Suppressor macrophage treated with lipopolysaccharide for 4 hours (primary cell): ENCODE measurements around the gene PTPRD.

Source experiments
- DNase-seq: peaks from one replicate; pipeline ENCODE4 v3.0.0-alpha.2; 2020

Gene PTPRD

GRCh38 chr9:8447601-8448000 is 2165.2 kb downstream of the PTPRD start:
- no peak for DNase-seq

GRCh38 chr9:8437876-8438275 is 2174.9 kb downstream of the PTPRD start:
- no peak for DNase-seq

- DNase-seq: no peak
These were observed 2175.5 kb downstream of the PTPRD start for GRCh38 chr9:8437259-8437658.

GRCh38 chr9:8436786-8437185 is 2176.0 kb downstream of the PTPRD start:
- no peak for DNase-seq

GRCh38 chr9:8434621-8435020 is 2178.2 kb downstream of the PTPRD start:
- no peak for DNase-seq

- DNase-seq: no peak
These were observed 2180.6 kb downstream of the PTPRD start for GRCh38 chr9:8432224-8432623.

GRCh38 chr9:8431505-8431904 is 2181.3 kb downstream of the PTPRD start:
- no peak for DNase-seq

- no peak for DNase-seq
These were observed 2181.9 kb downstream of the PTPRD start for GRCh38 chr9:8430945-8431344.

GRCh38 chr9:8429768-8430167 is 2183.0 kb downstream of the PTPRD start:
- no peak for DNase-seq

GRCh38 chr9:8429157-8429556 is 2183.6 kb downstream of the PTPRD start:
- no peak for DNase-seq

GRCh38 chr9:8428389-8428788 is 2184.4 kb downstream of the PTPRD start:
- no peak for DNase-seq

GRCh38 chr9:8424786-8425410 is 2187.9 kb downstream of the PTPRD start:
- no peak for DNase-seq

- DNase-seq: no peak
These were observed 2192.4 kb downstream of the PTPRD start for GRCh38 chr9:8420416-8420815.

GRCh38 chr9:8419596-8420275 is 2193.1 kb downstream of the PTPRD start:
- DNase-seq: no peak

GRCh38 chr9:8417341-8417740 is 2195.5 kb downstream of the PTPRD start:
- DNase-seq: no peak

- no peak for DNase-seq
These were observed 2200.5 kb downstream of the PTPRD start for GRCh38 chr9:8412327-8412726.

- no peak for DNase-seq
These were observed 2204.1 kb downstream of the PTPRD start for GRCh38 chr9:8408575-8409190.

- DNase-seq: no peak
These were observed 2210.7 kb downstream of the PTPRD start for GRCh38 chr9:8401961-8402705.

GRCh38 chr9:8400378-8400777 is 2212.4 kb downstream of the PTPRD start:
- no peak for DNase-seq

GRCh38 chr9:8395022-8395421 is 2217.8 kb downstream of the PTPRD start:
- DNase-seq: no peak

- no peak for DNase-seq
These were observed 2218.5 kb downstream of the PTPRD start for GRCh38 chr9:8394341-8394740.

GRCh38 chr9:8392866-8393265 is 2219.9 kb downstream of the PTPRD start:
- DNase-seq: no peak

- DNase-seq: no peak
These were observed 2221.2 kb downstream of the PTPRD start for GRCh38 chr9:8391566-8391965.

GRCh38 chr9:8391132-8391531 is 2221.7 kb downstream of the PTPRD start:
- DNase-seq: no peak
